Stomach (tissue), 9 donors: Measurements from ENCODE around the gene CTNNA1. TPM values are rescaled to one million over a fixed set of nuclear protein-coding genes. Genes with fewer than 3 reads are reported as not detected.
"Not testable (repeated sequence)": the region's sequence is repeated elsewhere in the genome, so short reads cannot be mapped to it uniquely, and the experiment has no call there.

Source experiments
- DNase-seq, 2 donors: peaks; one replicate each; pipeline versions ENCODE4 v3.0.0 to v3.0.0-alpha.2; 2013 to 2019
- H3K27ac ChIP-seq, 5 donors: fragments of 200-600 bp in 4 of 5; sonication (generic) in 4 of 5; one replicate each; pipeline ENCODE4 v1.5.1; 2013 to 2019; ENCODE audit warnings: mild to moderate bottlenecking in 1 of 5, moderate library complexity in 1 of 5
- H3K27me3 ChIP-seq, 3 donors: fragments of 200-600 bp; sonication (generic); one replicate each; pipeline ENCODE4 v1.5.1; 2017 to 2019; ENCODE audit warnings: mixed run types in 1 of 3
- H3K36me3 ChIP-seq, 4 donors: fragments of 200-600 bp; sonication (generic); 1 replicate in 3 of 4; 2 replicates in 1 of 4; pipeline ENCODE4 v1.5.1; 2016 to 2019
- H3K4me1 ChIP-seq, 4 donors: fragments of 200-600 bp; sonication (generic); one replicate each; pipeline ENCODE4 v1.5.1; 2016 to 2019
- H3K4me3 ChIP-seq, 4 donors: fragments of 200-600 bp; sonication (generic) in 3 of 4; one replicate each; pipeline ENCODE4 v1.5.1; 2016 to 2019; ENCODE audit warnings: mild to moderate bottlenecking in 1 of 4
- H3K9me3 ChIP-seq, 4 donors: fragments of 200-600 bp; sonication (generic); one replicate each; pipeline ENCODE4 v1.5.1; 2016 to 2019
- CTCF ChIP-seq, 7 experiments: fragments of 450-650 bp in 4 of 7; fragments of 200-600 bp in 3 of 7; sonication (generic) in 3 of 7; IDR thresholded peaks; one replicate each; pipeline ENCODE4 v1.5.1; 2016 to 2019; ENCODE audit warnings: antibody characterized with exemption in 7 of 7, control low read depth in 2 of 7, mild to moderate bottlenecking in 1 of 7
- EP300 ChIP-seq: sonication (generic); formaldehyde crosslinking; IDR thresholded peaks from one replicate; pipeline ENCODE4 v1.6.1; 2017; ENCODE audit warnings: antibody characterized with exemption
- POLR2A ChIP-seq, 4 donors: fragments of 450-650 bp; IDR thresholded peaks; one replicate each; pipeline ENCODE4 v1.6.1; 2016; ENCODE audit warnings: antibody characterized with exemption in 4 of 4, control low read depth in 2 of 4, mild to moderate bottlenecking in 1 of 4, moderate library complexity in 1 of 4
- POLR2AphosphoS5 ChIP-seq, 3 donors: sonication (generic); formaldehyde crosslinking; IDR thresholded peaks; one replicate each; pipeline ENCODE4 v1.6.1; 2016; ENCODE audit warnings: antibody characterized with exemption in 3 of 3
- WGBS, 5 donors: extraction: QIAGEN DNeasy Blood & Tissue Kit in 3 of 5; methylation state at CpG; one replicate each; pipeline versions ENCODE4 v1.1.5 to v1.1.7; 2013 to 2018; 5-methylcytosine and 5-hydroxymethylcytosine counted together
- intact Hi-C: fragments of 100-400 bp; cut with DNase I; formaldehyde crosslinking; loops from one replicate; pipeline ENCODE4 v1.15.1; 2023; ENCODE audit warnings: low total_unique reads
- polyA plus RNA-seq, 3 donors: library from polyadenylated mRNA; stranded (reverse); fragments of 200-250 nt; gene quantifications; one replicate each; pipeline ENCODE4 v1.2.3, GENCODE V29; 2013
- total RNA-seq, 5 donors: library from RNA; depleted of rRNA; stranded (reverse); fragments of >200 nt; gene quantifications; one replicate each; pipeline versions ENCODE4 v1.1.0 to v1.2.3, GENCODE V29; 2014 to 2016
- donor health status: healthy with polysubstance abuse.
- donor health status: Bipolar disorder and iron deficiency.
- donor health status: healthy.

Gene CTNNA1
- total and polyA plus RNA-seq, 8 donors = 88.7 to 531 (median 214) TPM

- peaks cover 6 to 28% (median 17%) of the 10 kb centered on the region in 4 donors for H3K36me3 ChIP-seq
- TF ChIP-seq POLR2AphosphoS5 (IDR thresholded peaks at IDR 0.05) (no peak), CTCF (IDR thresholded peaks at IDR 0.05) (no peak), POLR2A (IDR thresholded peaks at IDR 0.05) (no peak)
- WGBS, 5 donors = 48 to 54% (median 50%) methylated on average over 14 of the region's 14 CpGs
- intact Hi-C loops = no loop called here
- H3K27ac ChIP-seq = peak overlapping the region; percentile 20 to 100 (median 99)
- H3K9me3 ChIP-seq = no peaks in the 10 kb centered on the region
- H3K27me3 ChIP-seq = no peaks in the 10 kb centered on the region
- H3K4me3 ChIP-seq = peak overlapping the region; percentile 80 to 97 (median 92)
- DNase-seq = peak in 1 of 2 donors; percentile 42
- H3K4me1 ChIP-seq = peaks cover 31 to 65% (median 48%) of the 10 kb centered on the region in 4 donors
Observed at GRCh38 chr5:138754699-138755057, 1.5 kb downstream of the CTNNA1 start.

GRCh38 chr5:138755084-138755748 lies 2.0 kb downstream of the CTNNA1 start:
- WGBS, 5 donors = 80 to 84% (median 83%) methylated on average over 5 of the region's 5 CpGs
- peak overlapping the region; percentile 20 to 100 (median 99) for H3K27ac ChIP-seq
- intact Hi-C loops = no loop called here

GRCh38 chr5:138757061-138757776 lies 4.0 kb downstream of the CTNNA1 start:
- intact Hi-C loops = no loop called here
- Histone ChIP-seq H3K27ac (no peak overlapping the region), H3K4me3 (no peak overlapping the region), H3K27me3 (no peaks in the 10 kb centered on the region), H3K36me3 (peaks cover 6 to 41% (median 26%) of the 10 kb centered on the region in 4 donors), H3K4me1 (peaks cover 48 to 83% (median 63%) of the 10 kb centered on the region in 4 donors), H3K9me3 (no peaks in the 10 kb centered on the region)
- no peak for TF ChIP-seq EP300
- TF ChIP-seq POLR2AphosphoS5 (IDR thresholded peaks at IDR 0.05) = no peak
- no peak for TF ChIP-seq POLR2A (IDR thresholded peaks at IDR 0.05)
- TF ChIP-seq CTCF (IDR thresholded peaks at IDR 0.05) = no peak
- WGBS, 5 donors = 86 to 90% (median 88%) methylated on average over 6 of the region's 6 CpGs
- DNase-seq = no peak

More at GRCh38 chr5:138755084-138755748, 2.0 kb downstream of the CTNNA1 start:
- Histone ChIP-seq H3K9me3 (no peaks in the 10 kb centered on the region), H3K27me3 (no peaks in the 10 kb centered on the region), H3K36me3 (peaks cover 6 to 31% (median 17%) of the 10 kb centered on the region in 4 donors), H3K4me1 (peaks cover 31 to 68% (median 49%) of the 10 kb centered on the region in 4 donors), H3K4me3 (peak overlapping the region in 3 of 4 donors; percentile 80 to 97 (median 90))
- no peak for DNase-seq
- no peak for TF ChIP-seq EP300
- TF ChIP-seq CTCF (IDR thresholded peaks at IDR 0.05) = no peak
- no peak for TF ChIP-seq POLR2AphosphoS5 (IDR thresholded peaks at IDR 0.05)
- TF ChIP-seq POLR2A (IDR thresholded peaks at IDR 0.05) = no peak

- 68 to 73% (median 72%) methylated on average over 11 of the region's 11 CpGs for WGBS, 5 donors
- H3K4me1 ChIP-seq = peaks cover 43 to 95% (median 68%) of the 10 kb centered on the region in 4 donors
- TF ChIP-seq CTCF (IDR thresholded peaks at IDR 0.05) (no peak), POLR2A (IDR thresholded peaks at IDR 0.05) (no peak), POLR2AphosphoS5 (IDR thresholded peaks at IDR 0.05) (no peak), EP300 (no peak)
- H3K27me3 ChIP-seq = no peaks in the 10 kb centered on the region
- H3K36me3 ChIP-seq = peaks cover 6 to 37% (median 26%) of the 10 kb centered on the region in 4 donors
- H3K9me3 ChIP-seq = no peaks in the 10 kb centered on the region
- DNase-seq = no peak
- H3K4me3 ChIP-seq = no peak overlapping the region
- intact Hi-C loops = no loop called here
- H3K27ac ChIP-seq = peak overlapping the region in 1 of 5 donors; percentile 30
Observed at GRCh38 chr5:138760448-138761110, 7.4 kb downstream of the CTNNA1 start.

GRCh38 chr5:138761115-138761514 lies 7.9 kb downstream of the CTNNA1 start:
- WGBS, 5 donors = 49 to 65% (median 62%) methylated on average over 7 of the region's 7 CpGs
- H3K27me3 ChIP-seq, intact Hi-C loops, H3K9me3 ChIP-seq, H3K4me3 ChIP-seq, DNase-seq: not testable (repeated sequence)
- peaks cover 6 to 36% (median 26%) of the 10 kb centered on the region in 4 donors for H3K36me3 ChIP-seq
- peak overlapping the region in 1 of 5 donors; percentile 30 for H3K27ac ChIP-seq
- peaks cover 41 to 95% (median 67%) of the 10 kb centered on the region in 4 donors for H3K4me1 ChIP-seq

- intact Hi-C loops, H3K27me3 ChIP-seq, H3K4me3 ChIP-seq, H3K9me3 ChIP-seq, DNase-seq, H3K27ac ChIP-seq: not testable (repeated sequence)
- 67 to 77% (median 72%) methylated on average over 6 of the region's 6 CpGs for WGBS, 5 donors
- H3K36me3 ChIP-seq = peaks cover 6 to 36% (median 26%) of the 10 kb centered on the region in 4 donors
- H3K4me1 ChIP-seq = peaks cover 35 to 95% (median 68%) of the 10 kb centered on the region in 4 donors
Observed at GRCh38 chr5:138761670-138762069, 8.4 kb downstream of the CTNNA1 start.
